Activated naive CD4-positive, alpha-beta T cell treated with anti-CD3 and anti-CD28 coated beads, Interleukin-2, amount 50 U/mL, for 24 hours (primary cell): ENCODE data around the gene MAP3K7.
"Not testable (repeated sequence)": the region's sequence is repeated elsewhere in the genome, so short reads cannot be mapped to it uniquely, and the experiment has no call there.

ENCODE experiments used
- H3K27ac Mint-ChIP-seq: one replicate; pipeline ENCODE4 v1.8.0; 2021; ENCODE audit warnings: mild to moderate bottlenecking, mixed read lengths
- H3K27me3 Mint-ChIP-seq: one replicate; pipeline ENCODE4 v1.8.0; 2021; ENCODE audit warnings: mixed read lengths
- H3K36me3 Mint-ChIP-seq: one replicate; pipeline ENCODE4 v1.8.0; 2021; ENCODE audit warnings: mixed read lengths
- H3K4me1 Mint-ChIP-seq: one replicate; pipeline ENCODE4 v1.8.0; 2021; ENCODE audit warnings: mixed read lengths
- H3K4me3 Mint-ChIP-seq: one replicate; pipeline ENCODE4 v1.8.0; 2021; ENCODE audit warnings: mild to moderate bottlenecking, mixed read lengths
- H3K9me3 Mint-ChIP-seq: one replicate; pipeline ENCODE4 v1.8.0; 2021; ENCODE audit warnings: mixed read lengths

MAP3K7 gene

GRCh38 chr6:90586546-90586835 lies 381 bp downstream of the MAP3K7 start:
- peak overlapping the region; percentile 98 for H3K4me3 Mint-ChIP-seq
- peak overlapping the region; percentile 95 for H3K27ac Mint-ChIP-seq
- H3K27me3 Mint-ChIP-seq, result peaks cover 2% of the 10 kb centered on the region
- peaks cover 3% of the 10 kb centered on the region for H3K36me3 Mint-ChIP-seq
- no peaks in the 10 kb centered on the region for H3K9me3 Mint-ChIP-seq
- H3K4me1 Mint-ChIP-seq, result peaks cover 51% of the 10 kb centered on the region

DNA sequence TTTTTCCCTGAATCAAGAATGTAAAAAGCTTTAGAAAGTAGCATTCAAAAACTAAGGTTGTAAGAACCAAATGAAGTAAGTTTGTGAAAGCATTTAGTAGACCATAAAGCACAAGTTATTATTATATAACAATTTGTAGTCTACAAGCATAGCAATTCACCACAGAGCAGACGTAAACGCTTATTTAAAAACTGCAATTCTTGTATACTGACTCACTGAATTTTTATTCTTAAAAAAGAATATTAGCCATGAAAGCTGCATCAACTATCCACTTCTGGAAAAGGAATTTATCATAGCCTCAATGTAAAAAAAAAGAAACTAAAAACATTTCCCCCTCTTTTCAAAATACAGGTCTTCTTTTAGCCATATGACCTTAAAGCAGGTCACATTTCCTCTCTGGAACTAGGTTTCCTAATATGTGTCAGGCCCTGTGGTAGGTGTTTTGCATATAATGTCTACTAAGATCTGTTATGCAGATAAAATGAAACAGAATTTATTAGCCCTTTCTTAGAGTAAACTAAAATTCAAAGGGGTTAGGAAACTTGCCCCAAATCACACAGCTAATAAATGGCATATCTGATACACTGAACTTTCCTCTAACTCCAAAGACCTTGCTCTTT lies 2.1 kb downstream of the MAP3K7 start:
- H3K9me3 Mint-ChIP-seq, result no peaks in the 10 kb centered on the region
- H3K27ac Mint-ChIP-seq, result peak overlapping the region; percentile 17
- peak overlapping the region; percentile 98 for H3K4me3 Mint-ChIP-seq
- H3K36me3 Mint-ChIP-seq, result peaks cover 3% of the 10 kb centered on the region
- no peaks in the 10 kb centered on the region for H3K27me3 Mint-ChIP-seq
- H3K4me1 Mint-ChIP-seq, result peaks cover 62% of the 10 kb centered on the region

DNA sequence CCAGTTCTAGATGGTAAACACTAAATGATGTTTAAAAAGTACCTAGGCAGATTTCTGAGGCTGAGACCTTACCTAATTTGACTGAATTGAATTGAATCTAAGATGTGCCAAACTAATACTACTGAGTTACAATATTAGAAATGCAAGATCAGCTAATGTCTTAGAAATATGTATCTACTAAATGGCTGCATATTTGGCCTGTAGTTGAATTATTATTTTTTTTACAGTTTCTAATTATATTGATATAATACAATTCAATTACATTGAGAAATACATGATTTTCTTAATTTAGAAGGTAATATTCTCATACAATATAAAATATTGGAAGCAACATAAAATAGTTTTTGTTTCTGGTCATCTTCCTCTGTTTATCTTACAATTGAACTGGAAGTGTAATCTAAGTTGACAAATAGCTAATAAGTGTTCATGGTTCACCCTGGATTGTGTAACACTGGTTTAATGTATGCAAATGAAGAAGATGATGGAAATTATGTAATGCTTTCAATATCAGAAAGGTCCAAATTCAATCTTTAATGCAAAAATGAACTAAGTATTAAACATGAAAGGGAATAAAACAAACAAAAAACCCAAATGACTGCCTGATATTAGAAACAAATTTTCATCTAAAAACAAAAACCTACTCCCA lies 2.9 kb downstream of the MAP3K7 start:
- Mint-ChIP-seq H3K27me3 (no peaks in the 10 kb centered on the region), H3K27ac (peak overlapping the region; percentile 56), H3K4me3 (peak overlapping the region; percentile 98), H3K9me3 (no peaks in the 10 kb centered on the region), H3K4me1 (peaks cover 69% of the 10 kb centered on the region), H3K36me3 (peaks cover 3% of the 10 kb centered on the region)

- Mint-ChIP-seq H3K4me3 (peak overlapping the region; percentile 70), H3K9me3 (no peaks in the 10 kb centered on the region)
Measured at GRCh38 chr6:90583179-90583835, 3.6 kb downstream of the MAP3K7 start.

DNA sequence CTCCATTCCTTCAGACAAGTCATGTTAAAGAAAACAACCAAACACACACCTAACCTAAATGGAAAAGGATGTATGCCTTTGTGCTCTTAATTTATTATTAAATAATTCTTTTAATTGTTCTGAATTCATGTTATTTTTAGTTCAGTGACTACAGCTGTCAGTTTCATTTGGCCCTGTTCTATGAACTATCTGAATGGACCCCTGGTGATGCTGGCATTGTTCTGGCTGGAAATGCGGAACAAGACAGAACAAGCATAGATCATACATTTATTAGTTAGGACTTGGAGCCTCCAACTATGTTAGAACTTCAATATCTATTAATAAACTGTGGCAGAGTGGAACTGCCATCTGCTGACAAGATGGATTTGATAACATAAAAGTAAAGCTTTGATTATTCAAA lies 5.7 kb downstream of the MAP3K7 start:
- no peak overlapping the region for H3K27ac Mint-ChIP-seq
- H3K9me3 Mint-ChIP-seq, result no peaks in the 10 kb centered on the region
- H3K27me3 Mint-ChIP-seq, result no peaks in the 10 kb centered on the region
- H3K36me3 Mint-ChIP-seq, result peaks cover 1% of the 10 kb centered on the region
- H3K4me3 Mint-ChIP-seq, result no peak overlapping the region
- H3K4me1 Mint-ChIP-seq, result peaks cover 60% of the 10 kb centered on the region

More at GRCh38 chr6:90583179-90583835, 3.6 kb downstream of the MAP3K7 start:
- H3K27ac Mint-ChIP-seq, result peak overlapping the region; percentile 56
- no peaks in the 10 kb centered on the region for H3K27me3 Mint-ChIP-seq
- peaks cover 3% of the 10 kb centered on the region for H3K36me3 Mint-ChIP-seq
- peaks cover 69% of the 10 kb centered on the region for H3K4me1 Mint-ChIP-seq

GRCh38 chr6:90578894-90579549 lies 7.8 kb downstream of the MAP3K7 start:
- Mint-ChIP-seq H3K27ac (no peak overlapping the region), H3K27me3 (no peaks in the 10 kb centered on the region), H3K36me3 (no peaks in the 10 kb centered on the region), H3K4me1 (peaks cover 44% of the 10 kb centered on the region), H3K9me3 (no peaks in the 10 kb centered on the region), H3K4me3 (no peak overlapping the region)

DNA sequence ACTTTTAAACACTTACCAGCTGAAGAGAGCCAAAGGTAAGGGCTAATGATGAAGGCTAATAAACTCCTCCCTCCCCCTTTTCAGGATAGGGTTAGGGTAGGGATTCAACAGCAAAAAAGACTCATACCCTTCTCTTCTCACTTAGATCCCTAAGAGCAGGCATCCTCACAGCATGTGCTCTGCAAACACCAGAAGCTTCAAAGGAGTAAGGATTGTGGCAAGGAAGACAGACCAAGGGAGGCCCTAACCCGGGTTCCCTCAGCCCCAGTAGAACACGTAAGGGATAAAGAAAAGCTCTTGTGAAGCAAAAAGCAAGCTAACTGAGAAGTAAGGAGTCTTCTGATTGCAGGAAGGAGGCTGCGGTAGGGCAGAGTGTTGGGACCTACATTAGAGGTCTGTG lies 11.6 kb downstream of the MAP3K7 start:
- Mint-ChIP-seq H3K4me1 (peaks cover 35% of the 10 kb centered on the region), H3K36me3 (peaks cover 7% of the 10 kb centered on the region), H3K4me3 (no peak overlapping the region), H3K27ac (no peak overlapping the region), H3K27me3 (no peaks in the 10 kb centered on the region), H3K9me3 (no peaks in the 10 kb centered on the region)

DNA sequence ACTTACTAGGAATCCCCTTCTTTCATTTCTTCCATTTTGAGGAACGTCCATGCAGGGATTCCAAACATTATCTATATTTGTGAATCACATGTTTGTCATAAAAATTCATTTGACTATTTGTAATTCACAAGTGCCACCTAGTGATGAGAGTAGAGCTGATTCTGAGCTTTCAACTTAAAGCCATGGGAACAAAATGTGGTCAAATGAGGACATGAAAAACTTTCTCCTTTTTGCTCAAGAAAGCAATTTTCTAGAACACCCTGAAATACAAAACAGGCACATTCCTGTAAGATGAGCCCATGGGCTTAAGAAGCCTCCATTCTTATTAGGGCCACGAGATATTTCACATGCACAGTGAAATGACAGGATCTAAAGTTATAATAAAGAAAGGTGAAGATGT lies 12.3 kb downstream of the MAP3K7 start:
- H3K27ac Mint-ChIP-seq, result no peak overlapping the region
- H3K36me3 Mint-ChIP-seq, result peaks cover 12% of the 10 kb centered on the region
- peaks cover 36% of the 10 kb centered on the region for H3K4me1 Mint-ChIP-seq
- H3K9me3 Mint-ChIP-seq, result no peaks in the 10 kb centered on the region
- H3K4me3 Mint-ChIP-seq, result no peak overlapping the region
- H3K27me3 Mint-ChIP-seq, result no peaks in the 10 kb centered on the region

DNA sequence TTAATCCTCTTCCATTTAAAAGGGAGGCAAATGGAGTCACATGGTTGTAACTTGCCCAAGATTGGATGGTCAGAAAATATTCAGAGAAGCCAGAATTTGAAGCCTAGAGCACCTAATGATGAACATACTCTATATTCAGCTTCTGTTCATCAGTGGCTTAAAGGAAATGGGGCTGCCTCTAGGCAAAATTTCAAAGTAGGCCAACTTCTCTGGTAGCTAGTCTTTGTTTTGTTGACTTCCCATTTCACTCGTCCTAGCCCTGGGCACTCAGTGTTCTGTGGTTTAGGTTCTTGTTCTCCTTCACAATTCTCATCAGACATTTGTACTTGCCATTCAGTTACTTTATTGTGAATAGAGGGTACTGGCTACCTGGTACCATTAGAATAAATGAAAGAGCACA lies 13.2 kb downstream of the MAP3K7 start:
- Mint-ChIP-seq H3K27ac (no peak overlapping the region), H3K36me3 (peaks cover 15% of the 10 kb centered on the region), H3K4me3 (no peak overlapping the region), H3K4me1 (peaks cover 34% of the 10 kb centered on the region), H3K27me3 (no peaks in the 10 kb centered on the region), H3K9me3 (no peaks in the 10 kb centered on the region)

DNA sequence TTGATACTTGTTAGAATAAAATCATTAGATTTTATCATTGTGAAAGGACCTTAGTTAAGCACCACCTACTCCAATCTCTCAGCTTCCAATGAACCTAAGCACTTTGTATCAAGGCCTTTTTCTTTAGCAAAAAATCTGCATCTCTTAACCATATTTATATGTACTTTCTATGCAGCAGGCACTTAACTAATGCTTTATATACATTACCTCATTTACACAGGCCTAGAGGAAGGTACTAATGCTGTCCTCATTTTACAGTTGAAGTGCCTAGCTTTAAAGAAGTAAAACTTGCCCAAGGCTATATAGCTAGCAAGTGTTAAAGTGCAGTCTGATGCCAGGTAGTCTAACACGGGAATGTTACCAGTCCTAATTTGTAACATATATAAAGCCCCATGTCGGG lies 14.0 kb downstream of the MAP3K7 start:
- no peaks in the 10 kb centered on the region for H3K27me3 Mint-ChIP-seq
- peaks cover 15% of the 10 kb centered on the region for H3K36me3 Mint-ChIP-seq
- H3K27ac Mint-ChIP-seq, result no peak overlapping the region
- peaks cover 34% of the 10 kb centered on the region for H3K4me1 Mint-ChIP-seq
- H3K9me3 Mint-ChIP-seq, result no peaks in the 10 kb centered on the region
- H3K4me3 Mint-ChIP-seq, result no peak overlapping the region

GRCh38 chr6:90569223-90569622 lies 17.6 kb downstream of the MAP3K7 start:
- peaks cover 31% of the 10 kb centered on the region for H3K36me3 Mint-ChIP-seq
- peaks cover 51% of the 10 kb centered on the region for H3K4me1 Mint-ChIP-seq
- no peaks in the 10 kb centered on the region for H3K9me3 Mint-ChIP-seq
- H3K27ac Mint-ChIP-seq, result no peak overlapping the region
- no peak overlapping the region for H3K4me3 Mint-ChIP-seq
- no peaks in the 10 kb centered on the region for H3K27me3 Mint-ChIP-seq

- H3K27ac Mint-ChIP-seq, H3K4me3 Mint-ChIP-seq, H3K27me3 Mint-ChIP-seq, H3K9me3 Mint-ChIP-seq: not testable (repeated sequence)
- Mint-ChIP-seq H3K4me1 (peaks cover 55% of the 10 kb centered on the region), H3K36me3 (peaks cover 41% of the 10 kb centered on the region)
Measured at GRCh38 chr6:90567682-90568081, 19.2 kb downstream of the MAP3K7 start.

GRCh38 chr6:90562341-90562740 lies 24.5 kb downstream of the MAP3K7 start:
- not testable (repeated sequence) for H3K9me3 Mint-ChIP-seq, H3K27me3 Mint-ChIP-seq, H3K27ac Mint-ChIP-seq
- Mint-ChIP-seq H3K4me3 (peak overlapping the region; percentile 11), H3K4me1 (peaks cover 44% of the 10 kb centered on the region), H3K36me3 (peaks cover 36% of the 10 kb centered on the region)

DNA sequence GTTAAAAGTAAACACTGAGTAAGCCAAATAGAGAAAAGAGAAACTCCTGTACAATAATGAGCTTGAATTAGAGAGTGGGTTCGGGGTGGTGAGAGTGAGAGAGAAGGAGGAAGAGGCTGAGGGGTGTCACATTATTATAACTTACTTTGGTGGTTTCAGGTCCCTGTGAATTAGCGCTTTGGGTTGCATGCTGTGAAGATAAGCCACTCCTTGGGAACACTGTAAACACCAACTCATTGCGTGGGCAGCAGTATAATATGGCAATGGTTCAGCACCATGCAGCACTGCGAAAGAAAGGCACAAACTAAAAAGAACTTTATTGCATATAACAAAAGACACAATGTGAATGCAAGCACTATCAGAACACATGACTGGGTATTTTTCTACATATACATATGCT lies 26.9 kb downstream of the MAP3K7 start:
- Mint-ChIP-seq H3K9me3 (no peaks in the 10 kb centered on the region), H3K4me1 (peaks cover 32% of the 10 kb centered on the region), H3K27ac (no peak overlapping the region), H3K36me3 (peaks cover 32% of the 10 kb centered on the region), H3K27me3 (no peaks in the 10 kb centered on the region), H3K4me3 (no peak overlapping the region)

DNA sequence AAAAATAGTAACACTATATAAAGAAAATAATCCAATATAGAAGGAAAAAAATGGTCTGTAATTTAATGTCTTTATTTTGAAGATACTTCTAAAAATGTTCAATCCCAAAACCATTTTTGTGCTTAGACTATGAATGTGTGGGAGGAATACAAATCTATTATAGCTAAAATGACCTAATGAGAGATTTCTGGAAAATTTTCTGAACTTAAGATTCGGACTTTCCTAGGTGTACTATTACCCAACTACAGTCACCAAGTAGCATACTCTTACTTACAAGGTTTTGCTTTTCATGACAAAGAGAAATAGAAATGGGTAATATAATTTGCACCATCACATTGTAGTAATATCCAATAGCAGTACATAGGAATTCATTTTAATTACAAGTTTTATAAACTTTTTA lies 29.9 kb downstream of the MAP3K7 start:
- no peak overlapping the region for H3K4me3 Mint-ChIP-seq
- peaks cover 19% of the 10 kb centered on the region for H3K36me3 Mint-ChIP-seq
- no peaks in the 10 kb centered on the region for H3K9me3 Mint-ChIP-seq
- peaks cover 4% of the 10 kb centered on the region for H3K4me1 Mint-ChIP-seq
- no peaks in the 10 kb centered on the region for H3K27me3 Mint-ChIP-seq
- no peak overlapping the region for H3K27ac Mint-ChIP-seq

DNA sequence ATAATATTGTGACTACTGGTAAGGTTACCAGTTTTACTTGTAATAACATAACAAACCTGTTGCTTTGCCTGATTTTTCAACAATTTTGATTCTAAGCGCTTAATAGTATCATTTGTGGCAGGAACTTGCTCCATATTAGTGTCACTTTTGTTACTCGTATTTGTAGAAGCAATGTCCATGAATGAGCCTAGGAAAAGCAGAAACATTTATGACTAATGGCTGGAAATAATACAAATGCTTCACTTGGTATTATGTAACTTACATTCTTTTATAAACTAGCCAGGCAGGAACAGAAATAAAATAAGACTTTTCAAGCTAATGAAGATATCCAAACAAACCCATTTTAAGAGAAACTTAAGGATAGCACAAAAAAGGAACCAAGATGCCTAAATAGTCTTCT lies 38.9 kb downstream of the MAP3K7 start:
- no peaks in the 10 kb centered on the region for H3K9me3 Mint-ChIP-seq
- no peak overlapping the region for H3K27ac Mint-ChIP-seq
- no peak overlapping the region for H3K4me3 Mint-ChIP-seq
- peaks cover 40% of the 10 kb centered on the region for H3K36me3 Mint-ChIP-seq
- H3K27me3 Mint-ChIP-seq, result no peaks in the 10 kb centered on the region
- no peaks in the 10 kb centered on the region for H3K4me1 Mint-ChIP-seq
